ENCODE measurements around the gene MAP2K5. TPM values are rescaled to one million over a fixed set of nuclear protein-coding genes. Genes with fewer than 3 reads are reported as not detected.
A peak's percentile ranks its signal among the peaks of the same experiment; 100 is the strongest.

The MAP2K5 gene
- total RNA-seq, 1 experiment from 2014 or later: 13.9 TPM

GRCh38 chr15:67560320-67560719 lies 17.8 kb downstream of the MAP2K5 start:
- Histone ChIP-seq H3K9me3 (replicated peaks) (0 out of 2 replicates have a peak, but pooled peaks cover 2% of the 10 kb centered on the region), H3K4me1 (no peaks in the 10 kb centered on the region), H3K27ac (no peak overlapping the region), H3K36me3 (peaks cover 7% of the 10 kb centered on the region; the same call in 1 of the 2 replicates), H3K27me3 (no peaks in the 10 kb centered on the region), H3K4me3 (no peak overlapping the region)
- no peak for DNase-seq

GRCh38 chr15:67563092-67563491 lies 20.6 kb downstream of the MAP2K5 start:
- Histone ChIP-seq H3K4me3 (no peak overlapping the region), H3K27me3 (no peaks in the 10 kb centered on the region), H3K27ac (no peak overlapping the region), H3K36me3 (peaks cover 7% of the 10 kb centered on the region; the same call in 1 of the 2 replicates), H3K4me1 (no peaks in the 10 kb centered on the region), H3K9me3 (replicated peaks) (no peaks in the 10 kb centered on the region)
- DNase-seq: no peak

GRCh38 chr15:67564021-67564967 lies 21.8 kb downstream of the MAP2K5 start:
- no peak overlapping the region for H3K4me3 ChIP-seq
- no peaks in the 10 kb centered on the region for H3K4me1 ChIP-seq
- peaks cover 7% of the 10 kb centered on the region; the same call in 1 of the 2 replicates for H3K36me3 ChIP-seq
- no peak for DNase-seq
- H3K9me3 ChIP-seq (replicated peaks): no peaks in the 10 kb centered on the region
- no peaks in the 10 kb centered on the region for H3K27me3 ChIP-seq
- no peak overlapping the region for H3K27ac ChIP-seq

GRCh38 chr15:67564968-67565345 lies 22.5 kb downstream of the MAP2K5 start:
- no peaks in the 10 kb centered on the region for H3K9me3 ChIP-seq (replicated peaks)
- H3K27me3 ChIP-seq: no peaks in the 10 kb centered on the region
- H3K27ac ChIP-seq: no peak overlapping the region
- H3K36me3 ChIP-seq: peaks cover 7% of the 10 kb centered on the region; the same call in 1 of the 2 replicates
- H3K4me1 ChIP-seq: no peaks in the 10 kb centered on the region
- no peak for DNase-seq
- no peak overlapping the region for H3K4me3 ChIP-seq

GRCh38 chr15:67569668-67570067 lies 27.2 kb downstream of the MAP2K5 start:
- no peak for DNase-seq
- no peaks in the 10 kb centered on the region for H3K9me3 ChIP-seq (replicated peaks)
- no peak overlapping the region for H3K4me3 ChIP-seq
- no peaks in the 10 kb centered on the region for H3K36me3 ChIP-seq
- no peaks in the 10 kb centered on the region; the same call in 1 of the 2 replicates for H3K4me1 ChIP-seq
- no peak overlapping the region for H3K27ac ChIP-seq
- H3K27me3 ChIP-seq: no peaks in the 10 kb centered on the region

GRCh38 chr15:67570875-67571647 lies 28.6 kb downstream of the MAP2K5 start:
- Histone ChIP-seq H3K36me3 (no peaks in the 10 kb centered on the region), H3K4me3 (no peak overlapping the region), H3K27me3 (no peaks in the 10 kb centered on the region), H3K4me1 (peaks cover 7% of the 10 kb centered on the region), H3K27ac (no peak overlapping the region), H3K9me3 (replicated peaks) (no peaks in the 10 kb centered on the region)
- DNase-seq: no peak

GRCh38 chr15:67571648-67572415 lies 29.3 kb downstream of the MAP2K5 start:
- Histone ChIP-seq H3K27me3 (no peaks in the 10 kb centered on the region), H3K27ac (no peak overlapping the region), H3K4me1 (peaks cover 7% of the 10 kb centered on the region), H3K36me3 (no peaks in the 10 kb centered on the region), H3K4me3 (no peak overlapping the region), H3K9me3 (replicated peaks) (no peaks in the 10 kb centered on the region)
- no peak for DNase-seq

- Histone ChIP-seq H3K4me1 (peaks cover 9% of the 10 kb centered on the region), H3K27me3 (no peaks in the 10 kb centered on the region), H3K36me3 (no peaks in the 10 kb centered on the region), H3K4me3 (no peak overlapping the region), H3K27ac (no peak overlapping the region), H3K9me3 (replicated peaks) (no peaks in the 10 kb centered on the region)
- no peak for DNase-seq
Measured at GRCh38 chr15:67573194-67573593, 30.7 kb downstream of the MAP2K5 start.

GRCh38 chr15:67575039-67575502 lies 32.6 kb downstream of the MAP2K5 start:
- Histone ChIP-seq H3K4me3 (no peak overlapping the region), H3K27ac (no peak overlapping the region), H3K36me3 (no peaks in the 10 kb centered on the region), H3K9me3 (replicated peaks) (no peaks in the 10 kb centered on the region), H3K4me1 (peaks cover 15% of the 10 kb centered on the region), H3K27me3 (no peaks in the 10 kb centered on the region)
- peak; percentile 13 to 45 for DNase-seq

- Histone ChIP-seq H3K27ac (no peak overlapping the region; the same call in 1 of the 2 replicates), H3K4me3 (no peak overlapping the region), H3K4me1 (peaks cover 15% of the 10 kb centered on the region), H3K27me3 (no peaks in the 10 kb centered on the region), H3K36me3 (0 out of 2 replicates have a peak, but pooled peaks cover 2% of the 10 kb centered on the region), H3K9me3 (replicated peaks) (no peaks in the 10 kb centered on the region)
- DNase-seq: peak in 1 of 2 experiments; percentile 11
Measured at GRCh38 chr15:67578020-67578600, 35.6 kb downstream of the MAP2K5 start.

- no peak for DNase-seq
- 0 out of 2 replicates have a peak, but pooled peaks cover 2% of the 10 kb centered on the region for H3K36me3 ChIP-seq
- no peaks in the 10 kb centered on the region for H3K9me3 ChIP-seq (replicated peaks)
- H3K27me3 ChIP-seq: no peaks in the 10 kb centered on the region
- no peak overlapping the region for H3K27ac ChIP-seq
- H3K4me3 ChIP-seq: no peak overlapping the region
- peaks cover 15% of the 10 kb centered on the region for H3K4me1 ChIP-seq
Measured at GRCh38 chr15:67579164-67579563, 36.7 kb downstream of the MAP2K5 start.

GRCh38 chr15:67579967-67580366 lies 37.5 kb downstream of the MAP2K5 start:
- Histone ChIP-seq H3K4me3 (no peak overlapping the region), H3K9me3 (replicated peaks) (no peaks in the 10 kb centered on the region)
- DNase-seq: no peak

GRCh38 chr15:67584157-67584556 lies 41.7 kb downstream of the MAP2K5 start:
- Histone ChIP-seq H3K36me3 (peaks cover 8% of the 10 kb centered on the region; the same call in 1 of the 2 replicates), H3K27ac (no peak overlapping the region), H3K4me3 (no peak overlapping the region), H3K27me3 (no peaks in the 10 kb centered on the region), H3K4me1 (no peaks in the 10 kb centered on the region), H3K9me3 (replicated peaks) (no peaks in the 10 kb centered on the region)
- no peak for DNase-seq

More at GRCh38 chr15:67579967-67580366, 37.5 kb downstream of the MAP2K5 start:
- H3K27ac ChIP-seq: no peak overlapping the region
- 0 out of 2 replicates have a peak, but pooled peaks cover 2% of the 10 kb centered on the region for H3K36me3 ChIP-seq
- no peaks in the 10 kb centered on the region for H3K27me3 ChIP-seq
- H3K4me1 ChIP-seq: peaks cover 13% of the 10 kb centered on the region

GRCh38 chr15:67585681-67586080 lies 43.2 kb downstream of the MAP2K5 start:
- Histone ChIP-seq H3K4me1 (no peaks in the 10 kb centered on the region), H3K27ac (no peak overlapping the region), H3K4me3 (no peak overlapping the region), H3K36me3 (peaks cover 8% of the 10 kb centered on the region; the same call in 1 of the 2 replicates), H3K27me3 (no peaks in the 10 kb centered on the region), H3K9me3 (replicated peaks) (no peaks in the 10 kb centered on the region)
- DNase-seq: no peak
